SU-DHL-6 (cell line): ENCODE results near the gene RPS19.
A peak's percentile ranks its signal among the peaks of the same experiment; 100 is the strongest.

Experiments
- H2AFZ ChIP-seq: fragments of 200-600 bp; sonication (generic); 2 replicates; pipeline ENCODE4 v1.6.1; 2014; ENCODE audit warnings: low read depth, mild to moderate bottlenecking, moderate library complexity, mixed read lengths, antibody characterized with exemption, low read length; ENCODE audit not compliant: severe bottlenecking
- H3F3A ChIP-seq: fragments of 200-600 bp; shearing (Covaris generic); 2 replicates; pipeline ENCODE4 v1.6.0; 2016; ENCODE audit warnings: antibody characterized with exemption, mild to moderate bottlenecking; ENCODE audit not compliant: insufficient read depth
- H3K27ac ChIP-seq: fragments of 200-600 bp; sonication (generic); 2 replicates; pipeline ENCODE4 v1.5.1; 2016; ENCODE audit warnings: low read depth, mild to moderate bottlenecking, low read length, moderate library complexity, mixed read lengths
- H3K27me3 ChIP-seq: fragments of 200-600 bp; sonication (generic), shearing (Covaris generic); 2 replicates; pipeline ENCODE4 v1.6.0; 2014; ENCODE audit warnings: mild to moderate bottlenecking, low read length
- H3K36me3 ChIP-seq: fragments of 200-600 bp; sonication (generic); 2 replicates; pipeline ENCODE4 v1.6.1; 2014; ENCODE audit warnings: mild to moderate bottlenecking, low read length, mixed read lengths
- H3K4me2 ChIP-seq: fragments of 300-600, 200-600 bp; shearing (Covaris generic), sonication (generic); 2 replicates; pipeline ENCODE4 v1.6.0; 2014; ENCODE audit warnings: low read length, low read depth, mild to moderate bottlenecking; ENCODE audit not compliant: poor library complexity, severe bottlenecking
- H3K4me3 ChIP-seq: fragments of 200-600 bp; sonication (generic); 2 replicates; pipeline ENCODE4 v1.5.1; 2014; ENCODE audit warnings: antibody characterized with exemption, low read length, mild to moderate bottlenecking, mixed read lengths; ENCODE audit not compliant: insufficient read depth, poor library complexity, severe bottlenecking
- H3K79me2 ChIP-seq: fragments of 200-600 bp; sonication (generic); 2 replicates; pipeline ENCODE4 v1.6.1; 2014; ENCODE audit warnings: mild to moderate bottlenecking, low read length, moderate library complexity; ENCODE audit not compliant: insufficient read depth
- H3K9ac ChIP-seq: fragments of 200-600 bp; sonication (generic); 2 replicates; pipeline ENCODE4 v1.7.0; 2014; ENCODE audit warnings: mild to moderate bottlenecking, low read length
- H3K9me2 ChIP-seq: fragments of 200-600 bp; sonication (generic); replicated peaks from 2 replicates; pipeline ENCODE4 v1.6.1; 2014; ENCODE audit warnings: low read length; ENCODE audit not compliant: insufficient read depth
- H3K9me3 ChIP-seq: fragments of 200-600 bp; sonication (generic); 2 replicates; pipeline ENCODE4 v1.6.1; 2014; ENCODE audit warnings: low read length, mixed read lengths; ENCODE audit not compliant: insufficient read depth
- H4K20me1 ChIP-seq: fragments of 200-600 bp; sonication (generic); 2 replicates; pipeline ENCODE4 v1.6.1; 2014; ENCODE audit warnings: low read depth, mild to moderate bottlenecking, antibody characterized with exemption, low read length, moderate library complexity, mixed read lengths
- EZH2phosphoT487 ChIP-seq: fragments of 200-600 bp; sonication (generic), shearing (Covaris generic); conservative IDR thresholded peaks from 2 replicates; pipeline ENCODE4 v1.6.1; 2018; ENCODE audit warnings: mild to moderate bottlenecking, antibody characterized with exemption, low read length, moderate library complexity, mixed read lengths
- TF ChIP-seq, protein P1 (sequence below): fragments of 200-600 bp; sonication (generic); IDR thresholded peaks from one replicate; pipeline ENCODE4 v1.5.1; 2017; ENCODE audit warnings: antibody characterized with exemption, mild to moderate bottlenecking, low read length, moderate library complexity; ENCODE audit not compliant: insufficient read depth, poor library complexity, severe bottlenecking

RPS19 gene

DNA sequence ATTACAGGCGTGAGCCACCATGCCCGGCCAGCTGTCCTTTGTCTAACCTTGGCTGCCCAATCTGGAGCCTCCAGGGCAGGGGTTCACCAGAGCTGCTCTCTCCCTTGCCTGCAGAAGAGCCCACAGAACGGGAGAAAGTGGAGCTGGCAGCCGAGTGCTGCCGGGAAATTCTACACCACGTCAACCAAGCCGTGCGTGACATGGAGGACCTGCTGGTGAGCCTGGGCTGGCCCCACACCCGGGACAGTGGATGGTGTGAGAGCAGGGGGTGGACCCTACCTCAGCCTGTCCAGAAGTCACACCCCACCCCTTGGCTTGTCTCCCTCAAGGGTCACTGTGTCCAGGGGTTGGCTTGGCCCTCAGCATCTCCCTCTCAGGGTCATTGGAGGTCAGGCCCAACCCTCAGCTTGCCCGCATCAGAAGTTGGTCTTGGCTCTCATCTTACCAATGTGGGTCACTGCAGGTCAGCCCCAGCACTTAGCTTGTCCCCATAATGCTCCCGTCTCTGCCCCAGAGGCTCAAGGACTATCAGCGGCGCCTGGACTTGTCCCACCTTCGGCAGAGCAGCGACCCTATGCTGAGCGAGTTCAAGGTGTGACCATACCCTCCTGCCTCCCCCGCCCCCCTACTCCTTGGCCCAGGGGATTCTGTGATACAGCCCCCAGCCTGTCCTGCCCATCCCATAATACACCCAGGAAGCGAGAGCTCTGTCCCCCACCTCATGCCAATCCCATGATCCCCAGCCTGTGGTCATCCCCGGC, 43.3 kb downstream of the RPS19 start:
- no peak overlapping the region for H3K4me3 ChIP-seq
- H3K9me3 ChIP-seq, result no peaks in the 10 kb centered on the region
- H3K27ac ChIP-seq, result no peak overlapping the region
- no peaks in the 10 kb centered on the region for H3K27me3 ChIP-seq
- no peaks in the 10 kb centered on the region for H3K9me2 ChIP-seq
- no peaks in the 10 kb centered on the region for H3K79me2 ChIP-seq
- TF ChIP-seq EZH2phosphoT487, result no peak
- TF ChIP-seq, protein P1, sequence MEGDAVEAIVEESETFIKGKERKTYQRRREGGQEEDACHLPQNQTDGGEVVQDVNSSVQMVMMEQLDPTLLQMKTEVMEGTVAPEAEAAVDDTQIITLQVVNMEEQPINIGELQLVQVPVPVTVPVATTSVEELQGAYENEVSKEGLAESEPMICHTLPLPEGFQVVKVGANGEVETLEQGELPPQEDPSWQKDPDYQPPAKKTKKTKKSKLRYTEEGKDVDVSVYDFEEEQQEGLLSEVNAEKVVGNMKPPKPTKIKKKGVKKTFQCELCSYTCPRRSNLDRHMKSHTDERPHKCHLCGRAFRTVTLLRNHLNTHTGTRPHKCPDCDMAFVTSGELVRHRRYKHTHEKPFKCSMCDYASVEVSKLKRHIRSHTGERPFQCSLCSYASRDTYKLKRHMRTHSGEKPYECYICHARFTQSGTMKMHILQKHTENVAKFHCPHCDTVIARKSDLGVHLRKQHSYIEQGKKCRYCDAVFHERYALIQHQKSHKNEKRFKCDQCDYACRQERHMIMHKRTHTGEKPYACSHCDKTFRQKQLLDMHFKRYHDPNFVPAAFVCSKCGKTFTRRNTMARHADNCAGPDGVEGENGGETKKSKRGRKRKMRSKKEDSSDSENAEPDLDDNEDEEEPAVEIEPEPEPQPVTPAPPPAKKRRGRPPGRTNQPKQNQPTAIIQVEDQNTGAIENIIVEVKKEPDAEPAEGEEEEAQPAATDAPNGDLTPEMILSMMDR, result no peak
- no peak overlapping the region for H3K4me2 ChIP-seq
- H3F3A ChIP-seq, result peaks cover 43% of the 10 kb centered on the region
- 0 out of 2 replicates have a peak, but pooled peaks cover 4% of the 10 kb centered on the region for H3K36me3 ChIP-seq
- no peaks in the 10 kb centered on the region for H4K20me1 ChIP-seq
- H3K9ac ChIP-seq, result no peak overlapping the region
- no peak overlapping the region for H2AFZ ChIP-seq

DNA sequence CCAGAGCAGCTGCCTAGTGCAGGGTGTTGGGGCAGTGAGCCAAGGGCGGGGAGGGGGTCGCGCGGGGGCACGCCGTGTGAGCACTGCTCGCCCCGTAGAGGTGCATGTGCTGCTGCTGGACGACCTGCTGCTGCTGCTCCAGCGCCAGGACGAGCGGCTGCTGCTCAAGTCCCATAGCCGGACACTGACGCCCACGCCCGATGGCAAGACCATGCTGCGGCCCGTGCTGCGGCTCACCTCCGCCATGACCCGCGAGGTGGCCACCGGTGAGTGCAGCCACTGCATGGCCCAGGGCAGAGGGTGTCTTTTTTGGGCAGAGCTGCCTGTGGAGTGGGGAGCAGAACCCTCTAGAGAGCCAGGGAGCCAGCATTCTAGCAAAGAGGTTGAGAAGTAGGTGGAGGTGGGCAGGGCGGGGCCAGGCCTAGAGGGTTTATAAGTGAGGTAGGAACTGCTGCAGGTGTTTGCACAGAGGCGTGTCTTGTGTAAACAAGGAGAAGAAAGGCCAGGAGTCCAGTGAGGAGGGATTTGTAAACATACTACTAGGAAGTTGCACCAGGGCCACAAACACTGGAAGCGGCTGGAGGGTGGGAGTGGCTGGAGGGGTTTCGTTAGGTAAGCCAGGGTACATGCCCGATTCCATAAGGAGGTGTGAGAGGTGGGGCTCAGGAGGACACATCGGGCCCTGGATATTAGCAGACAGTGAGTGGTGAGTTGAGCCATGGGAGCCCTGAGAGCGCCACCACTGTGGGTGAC, 44.2 kb downstream of the RPS19 start:
- H3K9me2 ChIP-seq, result no peaks in the 10 kb centered on the region
- H3K9me3 ChIP-seq, result no peaks in the 10 kb centered on the region
- H3F3A ChIP-seq, result peaks cover 48% of the 10 kb centered on the region
- no peak overlapping the region for H3K4me3 ChIP-seq
- no peak overlapping the region for H2AFZ ChIP-seq
- H3K4me2 ChIP-seq, result no peak overlapping the region
- no peaks in the 10 kb centered on the region for H3K79me2 ChIP-seq
- 0 out of 2 replicates have a peak, but pooled peaks cover 4% of the 10 kb centered on the region for H3K36me3 ChIP-seq
- no peak overlapping the region for H3K27ac ChIP-seq
- no peak overlapping the region for H3K9ac ChIP-seq
- H4K20me1 ChIP-seq, result no peaks in the 10 kb centered on the region
- no peaks in the 10 kb centered on the region for H3K27me3 ChIP-seq
- TF ChIP-seq, protein P1, result no peak
- TF ChIP-seq EZH2phosphoT487, result no peak

DNA sequence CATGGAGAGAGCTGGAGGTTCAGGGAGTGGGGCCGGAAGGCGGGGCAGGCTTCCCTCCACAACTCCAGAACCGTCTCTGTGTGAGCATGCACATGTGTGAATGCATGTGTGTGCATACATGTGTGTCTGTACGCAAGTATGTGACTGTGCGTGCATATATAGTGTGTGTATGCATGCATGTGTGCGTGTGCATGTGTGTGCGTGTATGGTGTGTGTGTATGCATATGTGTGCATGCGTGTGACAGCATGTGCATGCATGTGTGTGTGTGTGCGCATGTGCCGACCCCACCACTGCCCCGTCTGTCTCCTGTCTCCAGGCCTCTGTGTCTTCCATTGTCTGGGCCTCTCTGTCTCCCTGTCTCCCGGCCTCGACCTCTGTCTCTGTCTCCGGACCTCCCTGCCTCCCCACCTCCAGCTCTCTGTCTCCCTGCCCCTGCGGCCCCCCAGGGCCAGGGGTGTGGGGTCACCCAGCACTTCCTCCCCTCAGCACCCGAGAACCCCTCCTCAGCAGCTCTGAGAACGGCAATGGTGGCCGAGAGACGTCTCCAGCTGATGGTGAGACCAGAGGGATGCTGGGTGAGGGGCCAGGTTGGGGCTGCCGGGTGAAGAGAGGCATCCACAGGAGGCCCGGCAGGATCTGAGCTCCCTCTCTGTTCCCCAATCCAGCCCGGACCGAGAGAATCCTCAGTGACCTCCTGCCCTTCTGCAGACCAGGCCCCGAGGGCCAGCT, 45.4 kb downstream of the RPS19 start:
- Histone ChIP-seq H3K4me2 (no peak overlapping the region), H3K9ac (no peak overlapping the region), H3K4me3 (no peak overlapping the region), H3K36me3 (0 out of 2 replicates have a peak, but pooled peaks cover under 1% of the 10 kb centered on the region), H3K9me2 (no peaks in the 10 kb centered on the region), H4K20me1 (no peaks in the 10 kb centered on the region), H3K9me3 (no peaks in the 10 kb centered on the region), H3K79me2 (no peaks in the 10 kb centered on the region), H3K27me3 (no peaks in the 10 kb centered on the region), H3F3A (peaks cover 59% of the 10 kb centered on the region), H2AFZ (no peak overlapping the region), H3K27ac (peak overlapping the region; percentile 71; the same call in 1 of the 2 replicates)
- TF ChIP-seq, protein P1, result no peak
- TF ChIP-seq EZH2phosphoT487, result no peak
